Measurements from ENCODE around the gene UBAC1. TPM values are rescaled to one million over a fixed set of nuclear protein-coding genes. Genes with fewer than 3 reads are reported as not detected.
"Not testable (repeated sequence)": the region's sequence is repeated elsewhere in the genome, so short reads cannot be mapped to it uniquely, and the experiment has no call there.

UBAC1 gene
- total and polyA plus RNA-seq, 9 of the 15 experiments (the other 6 are each of a cell fraction or from before 2014, with no cell fraction given), result 94.0 to 399 (median 228) TPM

GRCh38 chr9:135951310-135951709, 9.9 kb downstream of the UBAC1 start (continued):
- TF ChIP-seq ELF4 (CRISPR knock-in tag; IDR thresholded peaks at IDR 0.05), result peak; percentile 36; the same call in 1 of the 2 replicates
- TF ChIP-seq NFATC3 (IDR thresholded peaks at IDR 0.05), result 0 out of 2 replicates have a peak, but pooled peaks have one; percentile 28
- TF ChIP-seq TRIM28 (IDR thresholded peaks at IDR 0.05), result 0 out of 2 replicates have a peak, but pooled peaks have one; percentile 16
- peak; percentile 59; the same call in 1 of the 2 replicates for TF ChIP-seq NFRKB (IDR thresholded peaks at IDR 0.05; ENCODE audit: low read depth)

- peak overlapping the region; percentile 24 to 62; a peak in 2 of 4 replicates for H3K9ac ChIP-seq (ENCODE audit: insufficient read depth in 1 of 2, low read depth in 2 of 2, low read length in 2 of 2)
- not testable (repeated sequence) for H3K4me3 ChIP-seq; FAIRE-seq; TF ChIP-seq ZNF740, NR2C2 (CRISPR knock-in tag; IDR thresholded peaks at IDR 0.05)
- TF ChIP-seq ZNF740 (tag; IDR thresholded peaks at IDR 0.05) (0 out of 4 replicates have a peak, but pooled peaks of 1 of the 2 experiments have one; percentile 15), NR2C2 (tag; IDR thresholded peaks at IDR 0.05) (peak; percentile 26; the same call in 1 of the 2 replicates), SIN3A (IDR thresholded peaks at IDR 0.05; ENCODE audit: borderline replicate concordance in 2 of 2, control insufficient read depth in 1 of 2, low read depth in 2 of 2, low read length in 2 of 2) (0 out of 4 replicates have a peak, but pooled peaks of 1 of the 2 experiments have one; percentile 12), ATF4 (CRISPR knock-in tag; IDR thresholded peaks at IDR 0.05) (0 out of 2 replicates have a peak, but pooled peaks have one; percentile 14), ZNF121 (CRISPR knock-in tag; conservative IDR thresholded peaks at IDR 0.05) (peak; percentile 44; the same call in 1 of the 2 replicates), POLR2AphosphoS5 (IDR thresholded peaks at IDR 0.05; ENCODE audit: control insufficient read depth, insufficient read depth, low read depth, low read length) (peak; percentile 19; the same call in 1 of the 2 replicates)
These were observed 10.3 kb downstream of the UBAC1 start for GRCh38 chr9:135950841-135951240.

More at GRCh38 chr9:135950841-135951240, 10.3 kb downstream of the UBAC1 start:
- Histone ChIP-seq H3K79me2 (ENCODE audit: control insufficient read depth, insufficient read depth, low read length) (peaks cover 92% of the 10 kb centered on the region), H3K4me2 (ENCODE audit: insufficient read depth, low read length) (peak overlapping the region; percentile 77), H4K20me1 (replicated peaks; ENCODE audit: control insufficient read depth, insufficient read depth, low read length) (peaks cover 14% of the 10 kb centered on the region; the same call in 1 of the 2 replicates), H3K4me1 (replicated peaks in 1 of 2; ENCODE audit: control insufficient read depth in 2 of 2, insufficient read depth in 2 of 2, low read length in 2 of 2) (peaks cover 67 to 88% of the 10 kb centered on the region in 2 experiments), H3K27ac (ENCODE audit: extremely low read depth, low read depth, low read length) (peak overlapping the region; percentile 91), H3K36me3 (ENCODE audit: control insufficient read depth, insufficient read depth, low read length) (peaks cover 92% of the 10 kb centered on the region)
- H3K9me3 ChIP-seq (replicated peaks; ENCODE audit: control insufficient read depth, insufficient read depth, low read depth, low read length); CTCF ChIA-PET (ENCODE audit: low intra/inter-chr PET ratio); ATAC-seq; in situ Hi-C loops (cut with MboI); H2AFZ ChIP-seq (ENCODE audit: low read depth, low read length); H3K9me1 ChIP-seq (ENCODE audit: control insufficient read depth, insufficient read depth, low read length); H3K27me3 ChIP-seq (ENCODE audit: control insufficient read depth in 2 of 2, insufficient read depth in 2 of 2, low read length in 2 of 2); BruUV-seq (replicated peaks); DNase-seq (ENCODE audit: extremely low read depth in 1 of 4, low spot score in 3 of 4): not testable (repeated sequence)
- 46% methylated on average over 4 of the region's 4 CpGs for WGBS (ENCODE audit: insufficient coverage, low coverage, missing lambda C conversion rate)
- POLR2A ChIA-PET, result interaction anchor here (1.0 to 1.6 kb wide), 7 partner anchors 8 to 18 kb away, joined by 3 to 16 read pairs (median 5); partner anchors contain the start of gene UBAC1
- intact Hi-C loops (cut with micrococcal nuclease), result loop anchor here (5.0 kb wide), 1 partner anchor 44 kb away; the partner anchor contains the start of gene CAMSAP1
